ENCODE data around the gene CFAP299. TPM values are rescaled to one million over a fixed set of nuclear protein-coding genes. Genes with fewer than 3 reads are reported as not detected.
A peak's percentile ranks its signal among the peaks of the same experiment; 100 is the strongest.

Gene CFAP299
- total and polyA plus RNA-seq, 4 donors: 3.0 to 9.0 (median 4.6) TPM

- no peaks in the 10 kb centered on the region for H3K27me3 ChIP-seq (ENCODE audit: control insufficient read depth, insufficient read depth, low read length)
- no peaks in the 10 kb centered on the region for H3K4me1 ChIP-seq (ENCODE audit: control insufficient read depth, insufficient read depth, low read length)
- WGBS (ENCODE audit: insufficient coverage): no CpG with 5 or more reads among the region's 5 CpGs
- H3K27ac ChIP-seq (ENCODE audit: low read depth, low read length): no peak overlapping the region
- peak in 1 of 6 donors; percentile 9 for DNase-seq (ENCODE audit: low read depth in 4 of 6, low spot score in 6 of 6)
- no peak overlapping the region for H3K4me3 ChIP-seq (ENCODE audit: low read depth, low read length)
- H3K36me3 ChIP-seq (ENCODE audit: control insufficient read depth, insufficient read depth, low read length): no peaks in the 10 kb centered on the region
- no peaks in the 10 kb centered on the region for H3K9me3 ChIP-seq (ENCODE audit: control insufficient read depth, insufficient read depth, low read length)
Observed at GRCh38 chr4:80831383-80832361, 496.1 kb downstream of the CFAP299 start.

- no peaks in the 10 kb centered on the region for H3K27me3 ChIP-seq (ENCODE audit: control insufficient read depth, insufficient read depth, low read length)
- H3K4me3 ChIP-seq (ENCODE audit: low read depth, low read length): no peak overlapping the region
- no peak for DNase-seq (ENCODE audit: low read depth in 4 of 6, low spot score in 6 of 6)
- H3K36me3 ChIP-seq (ENCODE audit: control insufficient read depth, insufficient read depth, low read length): no peaks in the 10 kb centered on the region
- H3K4me1 ChIP-seq (ENCODE audit: control insufficient read depth, insufficient read depth, low read length): no peaks in the 10 kb centered on the region
- no peak overlapping the region for H3K27ac ChIP-seq (ENCODE audit: low read depth, low read length)
- WGBS (ENCODE audit: insufficient coverage): 88% methylated on average over 1 of the region's 1 CpG
- no peaks in the 10 kb centered on the region for H3K9me3 ChIP-seq (ENCODE audit: control insufficient read depth, insufficient read depth, low read length)
Observed at GRCh38 chr4:80839281-80839680, 503.8 kb downstream of the CFAP299 start.

- Histone ChIP-seq H3K4me3 (ENCODE audit: low read depth, low read length) (no peak overlapping the region), H3K27me3 (ENCODE audit: control insufficient read depth, insufficient read depth, low read length) (no peaks in the 10 kb centered on the region), H3K27ac (ENCODE audit: low read depth, low read length) (no peak overlapping the region), H3K36me3 (ENCODE audit: control insufficient read depth, insufficient read depth, low read length) (no peaks in the 10 kb centered on the region), H3K9me3 (ENCODE audit: control insufficient read depth, insufficient read depth, low read length) (no peaks in the 10 kb centered on the region), H3K4me1 (ENCODE audit: control insufficient read depth, insufficient read depth, low read length) (no peaks in the 10 kb centered on the region)
- DNase-seq (ENCODE audit: low read depth in 4 of 6, low spot score in 6 of 6): no peak
Observed at GRCh38 chr4:80839792-80840191, 504.3 kb downstream of the CFAP299 start.

GRCh38 chr4:80840396-80840795, 504.9 kb downstream of the CFAP299 start:
- no peaks in the 10 kb centered on the region for H3K27me3 ChIP-seq (ENCODE audit: control insufficient read depth, insufficient read depth, low read length)
- no peaks in the 10 kb centered on the region for H3K9me3 ChIP-seq (ENCODE audit: control insufficient read depth, insufficient read depth, low read length)
- WGBS (ENCODE audit: insufficient coverage): no CpG with 5 or more reads among the region's 1 CpG
- DNase-seq (ENCODE audit: low read depth in 4 of 6, low spot score in 6 of 6): no peak
- H3K4me3 ChIP-seq (ENCODE audit: low read depth, low read length): no peak overlapping the region
- H3K27ac ChIP-seq (ENCODE audit: low read depth, low read length): no peak overlapping the region
- H3K4me1 ChIP-seq (ENCODE audit: control insufficient read depth, insufficient read depth, low read length): no peaks in the 10 kb centered on the region
- no peaks in the 10 kb centered on the region for H3K36me3 ChIP-seq (ENCODE audit: control insufficient read depth, insufficient read depth, low read length)

- H3K27me3 ChIP-seq (ENCODE audit: control insufficient read depth, insufficient read depth, low read length): no peaks in the 10 kb centered on the region
- no peak overlapping the region for H3K4me3 ChIP-seq (ENCODE audit: low read depth, low read length)
- no peaks in the 10 kb centered on the region for H3K4me1 ChIP-seq (ENCODE audit: control insufficient read depth, insufficient read depth, low read length)
- no peak for DNase-seq (ENCODE audit: low read depth in 4 of 6, low spot score in 6 of 6)
- H3K27ac ChIP-seq (ENCODE audit: low read depth, low read length): no peak overlapping the region
- WGBS (ENCODE audit: insufficient coverage): no CpG with 5 or more reads among the region's 2 CpGs
- no peaks in the 10 kb centered on the region for H3K9me3 ChIP-seq (ENCODE audit: control insufficient read depth, insufficient read depth, low read length)
- H3K36me3 ChIP-seq (ENCODE audit: control insufficient read depth, insufficient read depth, low read length): no peaks in the 10 kb centered on the region
Observed at GRCh38 chr4:80841587-80842281, 506.2 kb downstream of the CFAP299 start.

- H3K36me3 ChIP-seq (ENCODE audit: control insufficient read depth, insufficient read depth, low read length): no peaks in the 10 kb centered on the region
- H3K4me3 ChIP-seq (ENCODE audit: low read depth, low read length): no peak overlapping the region
- no peak overlapping the region for H3K27ac ChIP-seq (ENCODE audit: low read depth, low read length)
- H3K4me1 ChIP-seq (ENCODE audit: control insufficient read depth, insufficient read depth, low read length): no peaks in the 10 kb centered on the region
- H3K27me3 ChIP-seq (ENCODE audit: control insufficient read depth, insufficient read depth, low read length): no peaks in the 10 kb centered on the region
- DNase-seq (ENCODE audit: low read depth in 4 of 6, low spot score in 6 of 6): no peak
- no peaks in the 10 kb centered on the region for H3K9me3 ChIP-seq (ENCODE audit: control insufficient read depth, insufficient read depth, low read length)
Observed at GRCh38 chr4:80846210-80846609, 510.7 kb downstream of the CFAP299 start.

GRCh38 chr4:80852061-80852460, 516.5 kb downstream of the CFAP299 start:
- Histone ChIP-seq H3K27ac (ENCODE audit: low read depth, low read length) (no peak overlapping the region), H3K9me3 (ENCODE audit: control insufficient read depth, insufficient read depth, low read length) (no peaks in the 10 kb centered on the region), H3K36me3 (ENCODE audit: control insufficient read depth, insufficient read depth, low read length) (no peaks in the 10 kb centered on the region), H3K4me1 (ENCODE audit: control insufficient read depth, insufficient read depth, low read length) (no peaks in the 10 kb centered on the region), H3K4me3 (ENCODE audit: low read depth, low read length) (no peak overlapping the region), H3K27me3 (ENCODE audit: control insufficient read depth, insufficient read depth, low read length) (no peaks in the 10 kb centered on the region)
- WGBS (ENCODE audit: insufficient coverage): no CpG with 5 or more reads among the region's 2 CpGs
- peak in 2 of 6 donors; percentile 38 to 47 for DNase-seq (ENCODE audit: low read depth in 4 of 6, low spot score in 6 of 6)

- Histone ChIP-seq H3K4me1 (ENCODE audit: control insufficient read depth, insufficient read depth, low read length) (no peaks in the 10 kb centered on the region), H3K4me3 (ENCODE audit: low read depth, low read length) (no peak overlapping the region), H3K27me3 (ENCODE audit: control insufficient read depth, insufficient read depth, low read length) (no peaks in the 10 kb centered on the region), H3K27ac (ENCODE audit: low read depth, low read length) (no peak overlapping the region), H3K9me3 (ENCODE audit: control insufficient read depth, insufficient read depth, low read length) (no peaks in the 10 kb centered on the region), H3K36me3 (ENCODE audit: control insufficient read depth, insufficient read depth, low read length) (no peaks in the 10 kb centered on the region)
- no CpG with 5 or more reads among the region's 1 CpG for WGBS (ENCODE audit: insufficient coverage)
- peak in 1 of 6 donors; percentile 1 for DNase-seq (ENCODE audit: low read depth in 4 of 6, low spot score in 6 of 6)
Observed at GRCh38 chr4:80873571-80873970, 538.0 kb downstream of the CFAP299 start.

- H3K4me3 ChIP-seq (ENCODE audit: low read depth, low read length): no peak overlapping the region
- DNase-seq (ENCODE audit: low read depth in 4 of 6, low spot score in 6 of 6): no peak
- no peaks in the 10 kb centered on the region for H3K36me3 ChIP-seq (ENCODE audit: control insufficient read depth, insufficient read depth, low read length)
- no peaks in the 10 kb centered on the region for H3K4me1 ChIP-seq (ENCODE audit: control insufficient read depth, insufficient read depth, low read length)
- no peaks in the 10 kb centered on the region for H3K27me3 ChIP-seq (ENCODE audit: control insufficient read depth, insufficient read depth, low read length)
- no peaks in the 10 kb centered on the region for H3K9me3 ChIP-seq (ENCODE audit: control insufficient read depth, insufficient read depth, low read length)
- no peak overlapping the region for H3K27ac ChIP-seq (ENCODE audit: low read depth, low read length)
- no CpG with 5 or more reads among the region's 2 CpGs for WGBS (ENCODE audit: insufficient coverage)
Observed at GRCh38 chr4:80874979-80875378, 539.4 kb downstream of the CFAP299 start.

- Histone ChIP-seq H3K27ac (ENCODE audit: low read depth, low read length) (no peak overlapping the region), H3K36me3 (ENCODE audit: control insufficient read depth, insufficient read depth, low read length) (no peaks in the 10 kb centered on the region), H3K9me3 (ENCODE audit: control insufficient read depth, insufficient read depth, low read length) (no peaks in the 10 kb centered on the region), H3K27me3 (ENCODE audit: control insufficient read depth, insufficient read depth, low read length) (no peaks in the 10 kb centered on the region), H3K4me3 (ENCODE audit: low read depth, low read length) (no peak overlapping the region), H3K4me1 (ENCODE audit: control insufficient read depth, insufficient read depth, low read length) (no peaks in the 10 kb centered on the region)
- WGBS (ENCODE audit: insufficient coverage): no CpG with 5 or more reads among the region's 3 CpGs
- no peak for DNase-seq (ENCODE audit: low read depth in 4 of 6, low spot score in 6 of 6)
Observed at GRCh38 chr4:80875642-80876041, 540.1 kb downstream of the CFAP299 start.
